Frontal cortex (tissue), 4 donors: ENCODE data around the gene CAMK1. TPM values are rescaled to one million over a fixed set of nuclear protein-coding genes. Genes with fewer than 3 reads are reported as not detected.

Experiments used
- DNase-seq, 2 donors: peaks; one replicate each; pipeline ENCODE4 v3.0.0; 2012; ENCODE audit warnings: low spot score in 2 of 2
- FAIRE-seq: peaks from 2 replicates; lab custom pipeline; 2012; peaks lifted over from hg19 to GRCh38; lab: Jason Lieb, UNC
- total RNA-seq: library from RNA; depleted of rRNA; stranded (reverse); fragments of >200 nt; gene quantifications from one replicate; pipeline ENCODE4 v1.2.3, GENCODE V29; 2014
- donor health status: control.
- donor health status: control.
- donor health status: control.

The CAMK1 gene
- total RNA-seq, 1 donor from 2014 or later: 69.7 TPM

GRCh38 chr3:9747267-9747666 lies 22.5 kb downstream of the CAMK1 start:
- no peak for DNase-seq
- FAIRE-seq: no peak

- DNase-seq (peak in 1 of 2 donors; percentile 51), FAIRE-seq (no peak)
Measured at GRCh38 chr3:9746330-9746729, 23.4 kb downstream of the CAMK1 start.

- no peak for FAIRE-seq
- no peak for DNase-seq
Measured at GRCh38 chr3:9745521-9745920, 24.2 kb downstream of the CAMK1 start.

GRCh38 chr3:9744162-9744561 lies 25.6 kb downstream of the CAMK1 start:
- FAIRE-seq (no peak), DNase-seq (no peak)

GRCh38 chr3:9743548-9743947 lies 26.2 kb downstream of the CAMK1 start:
- FAIRE-seq: no peak
- no peak for DNase-seq

- no peak for FAIRE-seq
Measured at GRCh38 chr3:9742560-9742959, 27.2 kb downstream of the CAMK1 start.

GRCh38 chr3:9739181-9739580 lies 30.6 kb downstream of the CAMK1 start:
- FAIRE-seq (no peak), DNase-seq (no peak)

More at GRCh38 chr3:9742560-9742959, 27.2 kb downstream of the CAMK1 start:
- DNase-seq: no peak

- FAIRE-seq (no peak), DNase-seq (no peak)
Measured at GRCh38 chr3:9736831-9737230, 32.9 kb downstream of the CAMK1 start.

GRCh38 chr3:9732740-9733115 lies 37.0 kb downstream of the CAMK1 start:
- FAIRE-seq (no peak), DNase-seq (no peak)

- FAIRE-seq (no peak), DNase-seq (no peak)
Measured at GRCh38 chr3:9732080-9732739, 37.5 kb downstream of the CAMK1 start.

GRCh38 chr3:9731206-9732079 lies 38.3 kb downstream of the CAMK1 start, which contains the start of gene BRPF1:
TSS of gene BRPF1 (plus strand) at chr3:9731735. CDS start at chr3:9734141, 2,406 bp downstream.
- peak; percentile 99 to 100 for DNase-seq
- no peak for FAIRE-seq

GRCh38 chr3:9730657-9731205 lies 39.0 kb downstream of the CAMK1 start:
- no peak for FAIRE-seq
- DNase-seq: no peak

GRCh38 chr3:9729419-9729818 lies 40.3 kb downstream of the CAMK1 start:
- FAIRE-seq (no peak), DNase-seq (no peak)

GRCh38 chr3:9727743-9728142 lies 42.0 kb downstream of the CAMK1 start:
- DNase-seq (no peak), FAIRE-seq (no peak)

- no peak for FAIRE-seq
- no peak for DNase-seq
Measured at GRCh38 chr3:9727041-9727595, 42.6 kb downstream of the CAMK1 start.

- DNase-seq (no peak), FAIRE-seq (no peak)
Measured at GRCh38 chr3:9725775-9726515, 43.8 kb downstream of the CAMK1 start.

GRCh38 chr3:9721700-9722060 lies 48.1 kb downstream of the CAMK1 start:
- no peak for FAIRE-seq
- DNase-seq: no peak

GRCh38 chr3:9721015-9721699 lies 48.6 kb downstream of the CAMK1 start:
- DNase-seq (no peak), FAIRE-seq (no peak)

- no peak for DNase-seq
- FAIRE-seq: no peak
Measured at GRCh38 chr3:9718118-9718517, 51.6 kb downstream of the CAMK1 start.
